GM19468 (cell line): ENCODE measurements around the gene LYZ.
"Not testable (repeated sequence)": the region's sequence is repeated elsewhere in the genome, so short reads cannot be mapped to it uniquely, and the experiment has no call there.

Experiments used
- ATAC-seq: cut with Tn5 transposase; IDR thresholded peaks from one replicate; pipeline ENCODE4 v1.9.1; 2021; ENCODE audit warnings: mild to moderate bottlenecking, moderate library complexity, moderate number of reproducible peaks; ENCODE audit not compliant: unreplicated experiment; ENCODE audit errors: extremely low read depth

Gene LYZ

DNA sequence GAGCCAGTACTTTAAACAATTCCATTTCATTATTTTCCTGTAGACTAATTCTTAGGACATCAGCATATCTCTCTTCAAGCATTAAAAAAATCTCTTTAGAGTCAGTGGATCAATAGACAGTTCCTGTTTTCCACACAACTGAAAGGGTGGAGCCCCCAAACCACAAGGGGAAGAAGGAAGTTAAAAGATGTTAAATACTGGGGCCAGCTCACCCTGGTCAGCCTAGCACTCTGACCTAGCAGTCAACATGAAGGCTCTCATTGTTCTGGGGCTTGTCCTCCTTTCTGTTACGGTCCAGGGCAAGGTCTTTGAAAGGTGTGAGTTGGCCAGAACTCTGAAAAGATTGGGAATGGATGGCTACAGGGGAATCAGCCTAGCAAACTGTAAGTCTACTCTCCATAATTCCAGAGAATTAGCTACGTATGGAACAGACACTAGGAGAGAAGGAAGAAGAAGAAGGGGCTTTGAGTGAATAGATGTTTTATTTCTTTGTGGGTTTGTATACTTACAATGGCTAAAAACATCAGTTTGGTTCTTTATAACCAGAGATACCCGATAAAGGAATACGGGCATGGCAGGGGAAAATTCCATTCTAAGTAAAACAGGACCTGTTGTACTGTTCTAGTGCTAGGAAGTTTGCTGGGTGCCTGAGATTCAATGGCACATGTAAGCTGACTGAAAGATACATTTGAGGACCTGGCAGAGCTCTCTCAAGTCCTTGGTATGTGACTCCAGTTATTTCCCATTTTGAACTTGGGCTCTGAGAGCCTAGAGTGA is at the start of gene LYZ:
Gene LYZ (plus strand): TSS at position 220 of the 777 bp plus-strand sequence. CDS start 28 bp downstream, at position 248.
- ATAC-seq: no peak

GRCh38 chr12:69298947-69299346 is 49.2 kb upstream of the LYZ start:
- ATAC-seq: no peak

GRCh38 chr12:69304284-69304683 is 43.9 kb upstream of the LYZ start:
- no peak for ATAC-seq

DNA sequence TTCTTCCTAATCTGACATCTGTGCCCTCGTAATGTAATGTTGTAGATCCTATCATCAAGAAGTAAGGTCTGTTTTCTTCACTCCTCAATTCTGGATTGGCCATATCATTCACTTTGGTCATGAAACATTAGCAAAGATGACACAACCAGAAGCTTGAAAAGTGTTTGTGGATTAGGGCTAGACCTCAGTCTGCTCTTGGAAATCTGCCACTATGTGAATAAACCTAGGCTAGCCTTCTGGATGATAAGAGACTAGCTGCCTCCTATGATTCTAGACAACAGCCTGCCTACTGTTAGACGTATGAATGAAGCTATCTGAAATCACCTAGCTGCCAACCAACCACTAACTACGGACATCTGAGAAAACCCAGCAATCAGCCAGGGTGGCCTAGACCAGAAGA is 38.7 kb upstream of the LYZ start:
- ATAC-seq: no peak

DNA sequence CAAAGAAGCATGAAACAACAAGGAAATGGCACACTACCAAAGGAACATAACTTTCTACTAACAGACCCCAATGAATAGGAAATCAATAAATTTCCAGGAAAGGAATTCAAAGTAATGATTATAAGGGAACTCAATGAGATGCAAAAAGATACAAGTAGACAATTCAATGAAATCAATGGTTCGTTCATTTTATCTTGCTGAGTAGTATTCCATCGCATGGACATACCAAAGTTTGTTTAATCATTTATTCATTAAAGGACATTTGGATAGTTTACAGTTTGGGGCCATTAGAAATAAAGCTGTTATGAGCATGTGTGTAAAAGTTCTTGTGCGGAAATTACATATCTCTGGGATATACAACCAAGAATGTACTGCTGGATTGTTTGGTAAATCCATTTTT is 35.0 kb upstream of the LYZ start:
- no peak for ATAC-seq

DNA sequence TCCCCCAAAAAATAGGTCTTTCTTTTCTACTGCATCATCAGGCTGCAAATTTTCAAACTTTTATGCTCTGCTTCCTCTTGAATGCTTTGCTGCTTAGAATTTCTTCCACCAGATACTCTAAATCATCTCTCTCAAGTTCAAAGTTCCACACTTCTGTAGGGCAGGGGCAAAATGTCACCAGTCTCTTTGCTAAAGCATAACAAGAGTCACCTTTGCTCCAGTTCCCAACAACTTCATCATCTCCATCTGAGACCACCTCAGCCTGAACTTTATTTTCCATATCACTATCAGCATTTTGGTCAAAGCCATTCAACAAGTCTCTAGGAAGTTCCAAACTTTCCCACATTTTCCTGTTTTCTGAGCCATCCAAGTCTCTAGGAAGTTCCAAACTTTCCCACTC is 31.4 kb upstream of the LYZ start:
- ATAC-seq: not testable (repeated sequence)

GRCh38 chr12:69317233-69317632 is 30.9 kb upstream of the LYZ start:
- not testable (repeated sequence) for ATAC-seq

GRCh38 chr12:69318225-69318624 is 30.0 kb upstream of the LYZ start:
- ATAC-seq: no peak

DNA sequence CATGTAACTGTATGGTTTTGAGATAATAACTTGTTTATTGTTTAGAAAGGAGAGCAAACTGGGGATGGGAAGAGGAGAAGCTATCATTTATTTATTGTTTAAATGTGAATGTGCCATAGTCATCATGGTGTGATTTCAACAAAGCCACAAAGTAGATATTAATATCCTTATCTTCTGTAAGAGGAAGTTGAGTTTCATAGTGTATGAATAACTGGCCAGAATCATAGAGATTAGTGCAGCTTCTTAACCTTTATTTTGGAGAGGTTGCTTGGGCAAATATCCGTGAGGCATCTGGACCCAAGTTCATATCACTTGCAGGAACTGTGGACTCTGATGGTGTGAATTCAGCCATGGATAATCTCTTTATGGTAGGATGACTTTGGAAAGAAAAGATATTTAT is 26.8 kb upstream of the LYZ start:
- no peak for ATAC-seq

DNA sequence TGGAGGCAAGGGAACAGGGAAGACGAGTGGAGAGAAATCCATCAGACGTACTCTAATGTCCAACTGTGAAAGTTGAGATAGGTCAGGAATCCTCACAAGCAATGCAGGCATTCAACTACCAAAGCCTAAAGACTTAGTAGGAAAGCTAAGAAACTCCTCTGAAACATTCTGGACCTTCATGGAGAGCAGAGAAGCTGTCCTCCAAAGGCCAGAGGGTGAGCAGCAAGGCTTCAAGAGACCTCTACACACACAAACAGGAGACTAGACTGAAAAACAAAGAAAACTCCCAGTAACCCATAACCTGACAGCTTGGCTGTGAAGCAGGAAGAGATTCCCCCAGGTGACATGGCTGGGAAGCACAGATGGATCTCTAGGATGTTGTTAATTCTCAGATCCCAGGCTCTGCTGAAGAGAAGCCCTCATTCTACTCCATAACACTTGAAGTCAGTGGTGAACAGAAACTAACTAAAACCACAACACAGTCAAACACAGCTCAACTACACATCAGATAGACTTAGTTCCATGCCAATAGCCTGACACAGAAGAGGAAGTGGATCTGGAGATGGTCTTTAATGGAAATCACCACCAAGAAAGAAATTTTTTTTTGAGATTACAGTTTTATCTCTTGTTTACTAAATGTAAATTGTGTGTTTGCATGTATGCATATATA is 23.2 kb upstream of the LYZ start:
- peak; percentile 69 for ATAC-seq

GRCh38 chr12:69328426-69328825 is 19.8 kb upstream of the LYZ start:
- no peak for ATAC-seq

GRCh38 chr12:69329669-69330428 is 18.3 kb upstream of the LYZ start:
- no peak for ATAC-seq

DNA sequence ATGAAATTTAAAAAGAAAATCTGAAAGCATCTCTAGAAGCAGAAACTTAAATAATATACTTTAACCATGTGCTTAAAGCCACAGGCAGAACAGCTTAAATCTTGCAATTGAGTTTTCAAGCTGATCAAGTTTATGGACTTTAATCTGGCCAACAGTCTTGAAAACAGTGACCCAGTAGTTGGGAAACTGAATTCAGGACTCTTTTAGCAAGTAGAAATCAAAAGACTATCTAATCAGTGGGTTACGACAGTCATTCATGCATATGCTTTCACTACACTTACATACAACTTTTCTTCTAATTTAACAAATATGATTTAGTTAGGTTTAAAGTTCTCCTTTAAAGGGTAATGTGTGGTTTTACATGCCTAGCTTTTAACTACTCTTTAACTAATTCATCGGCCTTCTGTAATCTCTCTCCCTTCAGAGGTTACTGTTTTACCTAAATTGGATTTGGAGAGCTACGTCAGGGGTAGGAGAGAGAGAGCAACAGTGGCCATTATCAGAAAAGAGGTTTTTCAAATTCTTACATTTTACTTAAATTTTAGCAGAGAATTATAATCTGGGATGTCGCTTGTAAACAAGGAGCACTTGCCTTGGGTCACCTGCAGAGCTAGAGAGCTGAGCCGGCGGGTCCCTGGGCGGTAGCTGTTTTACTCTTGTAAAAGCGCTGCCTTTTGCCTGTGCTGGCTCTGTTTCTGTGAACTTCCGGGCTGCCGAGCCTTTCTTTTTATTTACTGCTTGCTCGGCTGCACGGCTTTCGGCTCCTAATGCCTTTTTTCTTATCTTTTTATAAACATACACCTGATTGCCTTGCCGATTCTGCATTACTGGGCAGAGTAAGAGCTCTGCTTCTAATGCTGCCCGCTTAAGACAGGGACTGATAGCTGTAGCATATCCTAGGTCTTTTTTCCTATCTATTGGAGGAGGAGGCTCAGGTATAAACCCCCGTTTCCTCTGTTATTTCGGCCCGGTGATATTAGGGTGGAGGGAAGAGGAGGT is 17.4 kb upstream of the LYZ start:
- ATAC-seq: peak; percentile 47

- no peak for ATAC-seq
Observed at GRCh38 chr12:69331519-69331908, 16.7 kb upstream of the LYZ start.

- ATAC-seq: no peak
Observed at GRCh38 chr12:69331909-69332684, 16.1 kb upstream of the LYZ start.

GRCh38 chr12:69332815-69333358 is 15.3 kb upstream of the LYZ start:
- ATAC-seq: no peak

- ATAC-seq: no peak
Observed at GRCh38 chr12:69334158-69334557, 14.0 kb upstream of the LYZ start.

- ATAC-seq: no peak
Observed at GRCh38 chr12:69337311-69338090, 10.7 kb upstream of the LYZ start.
